HG03460 (cell line): ENCODE results near the gene CCDC117.
"Not testable (repeated sequence)": the region's sequence is repeated elsewhere in the genome, so short reads cannot be mapped to it uniquely, and the experiment has no call there.

Experiments used
- ATAC-seq: cut with Tn5 transposase; IDR thresholded peaks from one replicate; pipeline ENCODE4 v1.9.1; 2021; ENCODE audit not compliant: unreplicated experiment

The CCDC117 gene

GRCh38 chr22:28824455-28824854 lies 52.0 kb downstream of the CCDC117 start:
- ATAC-seq, result not testable (repeated sequence)

- ATAC-seq, result not testable (repeated sequence)
Observed at GRCh38 chr22:28826430-28826829, 53.9 kb downstream of the CCDC117 start.

- no peak for ATAC-seq
Observed at GRCh38 chr22:28826921-28827320, 54.4 kb downstream of the CCDC117 start.

GRCh38 chr22:28829358-28830181 lies 57.1 kb downstream of the CCDC117 start:
- ATAC-seq, result no peak

- ATAC-seq, result no peak
Observed at GRCh38 chr22:28830441-28830840, 57.9 kb downstream of the CCDC117 start.

GRCh38 chr22:28831140-28832072 lies 58.9 kb downstream of the CCDC117 start:
- no peak for ATAC-seq

GRCh38 chr22:28832731-28833130 lies 60.2 kb downstream of the CCDC117 start:
- no peak for ATAC-seq

- ATAC-seq, result no peak
Observed at GRCh38 chr22:28833276-28833923, 60.9 kb downstream of the CCDC117 start.

GRCh38 chr22:28835630-28836189 lies 63.2 kb downstream of the CCDC117 start:
- no peak for ATAC-seq

- ATAC-seq, result no peak
Observed at GRCh38 chr22:28837640-28838039, 65.1 kb downstream of the CCDC117 start.
